Anterior cingulate cortex (tissue), 58 donors: Measurements from ENCODE around the gene BDP1.
"Not testable (repeated sequence)": the region's sequence is repeated elsewhere in the genome, so short reads cannot be mapped to it uniquely, and the experiment has no call there.

ENCODE experiments used
- DNase-seq, 58 donors: peaks; one replicate each; lab custom pipeline; 2025; lab: John Stamatoyannopoulos, UW

BDP1 gene

GRCh38 chr5:71455427-71456361 is at the start of gene BDP1:
Gene BDP1, plus strand, starts transcription at chr5:71455651. Its CDS starts 227 bp downstream, at chr5:71455878.
- DNase-seq: peak; percentile 61 to 98 (median 92)

- not testable (repeated sequence) for DNase-seq
Measured at GRCh38 chr5:71410088-71410487, 45.4 kb upstream of the BDP1 start.

GRCh38 chr5:71415626-71416025 is 39.8 kb upstream of the BDP1 start:
- not testable (repeated sequence) for DNase-seq

- DNase-seq: not testable (repeated sequence)
Measured at GRCh38 chr5:71418026-71418425, 37.4 kb upstream of the BDP1 start.

- DNase-seq: not testable (repeated sequence)
Measured at GRCh38 chr5:71421278-71421677, 34.2 kb upstream of the BDP1 start.

- not testable (repeated sequence) for DNase-seq
Measured at GRCh38 chr5:71423896-71424295, 31.6 kb upstream of the BDP1 start.

GRCh38 chr5:71426686-71427474 is 28.6 kb upstream of the BDP1 start:
- DNase-seq: not testable (repeated sequence)

- not testable (repeated sequence) for DNase-seq
Measured at GRCh38 chr5:71432410-71432809, 23.0 kb upstream of the BDP1 start.

GRCh38 chr5:71434825-71435224 is 20.6 kb upstream of the BDP1 start:
- not testable (repeated sequence) for DNase-seq

GRCh38 chr5:71441564-71441963 is 13.9 kb upstream of the BDP1 start:
- DNase-seq: not testable (repeated sequence)

GRCh38 chr5:71443891-71444290 is 11.6 kb upstream of the BDP1 start:
- DNase-seq: not testable (repeated sequence)

- DNase-seq: not testable (repeated sequence)
Measured at GRCh38 chr5:71445015-71445414, 10.4 kb upstream of the BDP1 start.

- DNase-seq: peak in 2 of 58 donors; percentile 1 to 21
Measured at GRCh38 chr5:71445523-71446152, 9.8 kb upstream of the BDP1 start.

GRCh38 chr5:71446540-71447216 is 8.8 kb upstream of the BDP1 start:
- not testable (repeated sequence) for DNase-seq

GRCh38 chr5:71447218-71447808 is 8.1 kb upstream of the BDP1 start:
- peak in 46 of 58 donors; percentile 1 to 74 (median 24) for DNase-seq

- no peak for DNase-seq
Measured at GRCh38 chr5:71452876-71453275, 2.6 kb upstream of the BDP1 start.

GRCh38 chr5:71454913-71455312 is 538 bp upstream of the BDP1 start:
- DNase-seq: peak in 1 of 58 donors; percentile 31

- DNase-seq: no peak
Measured at GRCh38 chr5:71456362-71456743, 902 bp downstream of the BDP1 start.

GRCh38 chr5:71457106-71457505 is 1.7 kb downstream of the BDP1 start:
- DNase-seq: no peak

GRCh38 chr5:71460693-71461092 is 5.2 kb downstream of the BDP1 start:
- no peak for DNase-seq
